Prostate gland (tissue), 2 donors: ENCODE data around the gene SMIM3. TPM values are rescaled to one million over a fixed set of nuclear protein-coding genes. Genes with fewer than 3 reads are reported as not detected.

Experiments
- DNase-seq: peaks from one replicate; pipeline ENCODE4 v3.0.0-alpha.2; 2019; ENCODE audit warnings: low spot score
- H3K27ac ChIP-seq, 2 donors: fragments of 200-600 bp; sonication (generic); 2 replicates each; pipeline ENCODE4 v1.5.1; 2017 to 2019
- H3K27me3 ChIP-seq: fragments of 200-600 bp; sonication (generic); replicated peaks from 2 replicates; pipeline ENCODE4 v1.5.1; 2019; ENCODE audit not compliant: insufficient read depth
- H3K36me3 ChIP-seq, 2 donors: fragments of 200-600 bp; sonication (generic); 1 replicate in 1 of 2; 2 replicates in 1 of 2; pipeline versions ENCODE4 v1.5.1 to v1.8.1; 2017 to 2019
- H3K4me1 ChIP-seq: fragments of 200-600 bp; sonication (generic); replicated peaks from 2 replicates; pipeline ENCODE4 v1.5.1; 2019
- H3K4me3 ChIP-seq, 2 donors: fragments of 200-600 bp; sonication (generic); 2 replicates each; pipeline ENCODE4 v1.5.1; 2017 to 2019
- H3K9me3 ChIP-seq: fragments of 200-600 bp; sonication (generic); 2 replicates; pipeline ENCODE4 v1.5.1; 2017
- CTCF ChIP-seq, 4 experiments: fragments of 200-600 bp in 2 of 4; fragments of 450-650 bp in 2 of 4; sonication (generic) in 2 of 4; IDR thresholded peaks; 1 replicate in 3 of 4; 2 replicates in 1 of 4; pipeline ENCODE4 v1.5.1; 2016 to 2019; ENCODE audit warnings: antibody characterized with exemption in 4 of 4, mild to moderate bottlenecking in 2 of 4, moderate library complexity in 2 of 4
- POLR2A ChIP-seq: fragments of 450-650 bp; IDR thresholded peaks from one replicate; pipeline ENCODE4 v1.6.1; 2016; ENCODE audit warnings: antibody characterized with exemption, mild to moderate bottlenecking
- POLR2AphosphoS5 ChIP-seq: sonication (generic); formaldehyde crosslinking; IDR thresholded peaks from one replicate; pipeline ENCODE4 v1.6.1; 2017; ENCODE audit warnings: antibody characterized with exemption
- WGBS: methylation state at CpG from one replicate; pipeline ENCODE4 v1.1.5; 2018; 5-methylcytosine and 5-hydroxymethylcytosine counted together
- intact Hi-C: fragments of 100-400 bp; cut with DNase I; formaldehyde crosslinking; loops from one replicate; pipeline ENCODE4 v1.14.2; 2022
- total RNA-seq, 2 donors: library from RNA; depleted of rRNA; stranded (reverse); fragments of >200 nt; gene quantifications; one replicate each; pipeline ENCODE4 v1.1.0, GENCODE V29; 2016

The SMIM3 gene
- total RNA-seq, 2 donors from 2014 or later, result 21.2 to 26.5 TPM

DNA sequence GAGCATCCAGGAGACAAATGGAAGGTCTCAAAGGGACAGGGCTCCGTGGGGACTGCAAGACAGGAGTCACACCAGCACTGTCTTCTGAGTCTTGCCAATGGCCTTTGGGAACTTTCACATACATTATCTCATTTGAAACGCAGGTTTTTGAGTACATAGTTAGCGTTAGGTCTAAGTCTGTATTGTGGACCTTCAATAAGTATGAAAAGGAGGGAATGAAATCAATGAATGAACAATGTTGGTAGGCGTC, 19.3 kb upstream of the SMIM3 start:
- 70% methylated on average over 4 of the region's 4 CpGs for WGBS
- intact Hi-C loops, result loop anchor here (2.0 kb wide), 1 partner anchor 20 kb away; the partner anchor contains the start of gene SMIM3
- H3K9me3 ChIP-seq, result no peaks in the 10 kb centered on the region
- TF ChIP-seq CTCF (IDR thresholded peaks at IDR 0.05) (no peak), POLR2AphosphoS5 (no peak), POLR2A (no peak)
- peak overlapping the region; percentile 63 to 76 for H3K4me3 ChIP-seq
- no peaks in the 10 kb centered on the region for H3K36me3 ChIP-seq
- H3K4me1 ChIP-seq, result peaks cover 10% of the 10 kb centered on the region
- H3K27me3 ChIP-seq, result no peaks in the 10 kb centered on the region
- DNase-seq, result no peak
- peak overlapping the region; percentile 98 for H3K27ac ChIP-seq

DNA sequence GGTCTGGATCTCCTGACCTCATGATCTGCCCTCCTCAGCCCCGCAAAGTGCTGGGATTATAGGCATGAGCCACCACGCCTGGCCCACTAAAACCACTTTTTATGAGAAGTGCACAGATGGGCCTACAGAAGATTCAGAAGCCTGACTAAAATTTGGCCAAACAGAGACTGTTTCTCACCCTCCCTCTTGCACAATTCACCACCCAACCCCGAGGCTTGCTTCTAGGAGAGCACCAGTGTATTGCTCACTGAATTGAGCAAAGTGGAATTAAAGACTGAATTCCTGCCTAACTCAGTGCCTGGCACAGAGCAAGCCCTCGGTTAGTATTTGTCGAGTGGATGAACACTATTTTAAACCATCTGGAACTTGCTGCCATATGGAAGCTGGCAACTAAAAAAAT, 16.3 kb upstream of the SMIM3 start:
- WGBS, result 82% methylated on average over 5 of the region's 5 CpGs
- H3K4me3 ChIP-seq, result no peak overlapping the region
- intact Hi-C loops, result no loop called here
- no peaks in the 10 kb centered on the region for H3K9me3 ChIP-seq
- H3K4me1 ChIP-seq, result peaks cover 3% of the 10 kb centered on the region
- no peaks in the 10 kb centered on the region for H3K27me3 ChIP-seq
- H3K36me3 ChIP-seq, result no peaks in the 10 kb centered on the region
- DNase-seq, result no peak
- H3K27ac ChIP-seq, result no peak overlapping the region
- no peak for TF ChIP-seq CTCF (IDR thresholded peaks at IDR 0.05)
- TF ChIP-seq POLR2AphosphoS5, result no peak

GRCh38 chr5:150763023-150763769, 15.4 kb upstream of the SMIM3 start:
- 24% methylated on average over 7 of the region's 7 CpGs for WGBS
- intact Hi-C loops, result no loop called here
- no peak overlapping the region for H3K4me3 ChIP-seq
- no peak for TF ChIP-seq POLR2AphosphoS5
- TF ChIP-seq POLR2A, result no peak
- no peak for TF ChIP-seq CTCF (IDR thresholded peaks at IDR 0.05)
- peak overlapping the region in 1 of 2 donors; percentile 51 for H3K27ac ChIP-seq
- no peaks in the 10 kb centered on the region for H3K36me3 ChIP-seq
- peak; percentile 36 for DNase-seq
- no peaks in the 10 kb centered on the region for H3K9me3 ChIP-seq
- no peaks in the 10 kb centered on the region for H3K4me1 ChIP-seq
- no peaks in the 10 kb centered on the region for H3K27me3 ChIP-seq

DNA sequence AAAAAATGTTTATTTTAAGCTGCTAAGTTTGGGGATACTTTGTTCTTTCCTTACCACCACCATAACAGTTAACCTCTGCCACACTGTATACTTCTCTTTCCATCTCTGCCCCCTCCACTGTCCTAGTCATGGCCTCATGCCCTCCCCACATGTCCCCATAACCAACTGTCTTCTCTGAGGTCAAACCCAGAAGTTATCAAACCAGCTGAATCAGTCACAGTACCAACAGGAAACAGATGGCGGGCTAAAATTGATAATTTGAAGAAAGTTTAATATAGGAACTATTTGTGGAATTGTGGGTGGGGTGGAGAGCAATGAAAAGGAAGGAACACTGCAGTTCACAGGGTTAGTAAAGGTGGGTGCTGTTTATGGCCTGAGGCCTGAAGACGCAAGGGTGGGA, 14.0 kb upstream of the SMIM3 start:
- H3K27ac ChIP-seq, result no peak overlapping the region
- H3K36me3 ChIP-seq, result no peaks in the 10 kb centered on the region
- H3K9me3 ChIP-seq, result no peaks in the 10 kb centered on the region
- no peak for DNase-seq
- no peaks in the 10 kb centered on the region for H3K27me3 ChIP-seq
- 87% methylated on average over 2 of the region's 2 CpGs for WGBS
- H3K4me3 ChIP-seq, result no peak overlapping the region
- TF ChIP-seq POLR2A, result no peak
- no peak for TF ChIP-seq POLR2AphosphoS5
- TF ChIP-seq CTCF (IDR thresholded peaks at IDR 0.05), result no peak
- intact Hi-C loops, result no loop called here
- no peaks in the 10 kb centered on the region for H3K4me1 ChIP-seq

- Histone ChIP-seq H3K9me3 (no peaks in the 10 kb centered on the region), H3K4me1 (no peaks in the 10 kb centered on the region), H3K4me3 (no peak overlapping the region), H3K27ac (no peak overlapping the region), H3K36me3 (no peaks in the 10 kb centered on the region), H3K27me3 (no peaks in the 10 kb centered on the region)
- 87% methylated on average over 2 of the region's 2 CpGs for WGBS
- TF ChIP-seq CTCF (IDR thresholded peaks at IDR 0.05) (no peak), POLR2A (no peak), POLR2AphosphoS5 (no peak)
- intact Hi-C loops, result no loop called here
- no peak for DNase-seq
These were observed 13.4 kb upstream of the SMIM3 start for GRCh38 chr5:150765011-150765798.
